HEK293 (cell line): ENCODE data around the gene VCAM1.

Source experiments
- ZNF146 ChIP-seq: fragments of 450-650 bp; formaldehyde crosslinking; IDR thresholded peaks from 2 replicates; pipeline ENCODE4 v1.5.1; 2016; ENCODE audit warnings: missing biosample characterization, missing genetic modification characterization
- ZNF19 ChIP-seq: fragments of 450-650 bp; formaldehyde crosslinking; IDR thresholded peaks from 2 replicates; pipeline ENCODE4; 2016; ENCODE audit warnings: missing biosample characterization, missing genetic modification characterization, low read depth
- ZNF23 ChIP-seq: fragments of 450-650 bp; formaldehyde crosslinking; IDR thresholded peaks from 2 replicates; pipeline ENCODE4 v1.5.1; 2016; ENCODE audit warnings: missing biosample characterization, missing genetic modification characterization, borderline replicate concordance
- ZNF239 ChIP-seq: fragments of 450-650 bp; formaldehyde crosslinking; IDR thresholded peaks from 2 replicates; pipeline ENCODE4 v1.5.1; 2016; ENCODE audit warnings: missing biosample characterization, missing genetic modification characterization
- ZNF747 ChIP-seq: fragments of 450-650 bp; formaldehyde crosslinking; IDR thresholded peaks from 2 replicates; pipeline ENCODE4 v1.5.1; 2016; ENCODE audit warnings: missing biosample characterization, missing genetic modification characterization
- ZNF76 ChIP-seq: fragments of 450-650 bp; formaldehyde crosslinking; IDR thresholded peaks from 2 replicates; pipeline ENCODE4; 2016; ENCODE audit warnings: low read depth, missing biosample characterization, missing genetic modification characterization, borderline replicate concordance
- TF ChIP-seq, protein P1 (sequence below): fragments of 450-650 bp; formaldehyde crosslinking; IDR thresholded peaks from 2 replicates; pipeline ENCODE4 v1.5.1; 2016; ENCODE audit warnings: missing biosample characterization, missing genetic modification characterization
- TF ChIP-seq, protein P2 (sequence below): fragments of 450-650 bp; formaldehyde crosslinking; IDR thresholded peaks from 2 replicates; pipeline ENCODE4 v1.5.1; 2016; ENCODE audit warnings: missing biosample characterization, missing genetic modification characterization
- TF ChIP-seq, protein P3 (sequence below): fragments of 450-650 bp; formaldehyde crosslinking; IDR thresholded peaks from 2 replicates; pipeline ENCODE4 v1.5.1; 2016; ENCODE audit warnings: missing biosample characterization, missing genetic modification characterization
- TF ChIP-seq, protein P4 (sequence below): fragments of 450-650 bp; formaldehyde crosslinking; optimal IDR thresholded peaks from 2 replicates; pipeline ENCODE3; 2016; ENCODE audit warnings: missing biosample characterization, mild to moderate bottlenecking, missing genetic modification characterization

DNA sequence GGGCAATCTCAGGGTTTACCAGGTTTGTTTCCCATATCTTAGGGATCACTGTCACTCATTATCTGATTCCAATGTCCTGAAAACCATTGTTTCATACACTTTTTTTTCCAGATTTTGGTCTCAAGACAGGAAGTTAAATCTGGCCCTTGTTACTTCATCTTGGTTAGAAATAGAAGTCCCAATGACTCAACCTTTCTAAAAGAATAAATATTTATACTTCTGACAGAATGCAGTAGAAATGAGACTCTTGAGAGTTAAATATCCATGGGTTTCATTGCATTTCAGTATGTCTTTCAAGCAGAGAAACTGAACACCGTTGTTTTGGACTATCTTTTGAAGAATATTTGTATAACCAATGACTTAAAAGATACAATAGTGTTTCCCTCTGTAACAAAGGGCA, 19.8 kb upstream of the VCAM1 start:
- TF ChIP-seq, protein P1, sequence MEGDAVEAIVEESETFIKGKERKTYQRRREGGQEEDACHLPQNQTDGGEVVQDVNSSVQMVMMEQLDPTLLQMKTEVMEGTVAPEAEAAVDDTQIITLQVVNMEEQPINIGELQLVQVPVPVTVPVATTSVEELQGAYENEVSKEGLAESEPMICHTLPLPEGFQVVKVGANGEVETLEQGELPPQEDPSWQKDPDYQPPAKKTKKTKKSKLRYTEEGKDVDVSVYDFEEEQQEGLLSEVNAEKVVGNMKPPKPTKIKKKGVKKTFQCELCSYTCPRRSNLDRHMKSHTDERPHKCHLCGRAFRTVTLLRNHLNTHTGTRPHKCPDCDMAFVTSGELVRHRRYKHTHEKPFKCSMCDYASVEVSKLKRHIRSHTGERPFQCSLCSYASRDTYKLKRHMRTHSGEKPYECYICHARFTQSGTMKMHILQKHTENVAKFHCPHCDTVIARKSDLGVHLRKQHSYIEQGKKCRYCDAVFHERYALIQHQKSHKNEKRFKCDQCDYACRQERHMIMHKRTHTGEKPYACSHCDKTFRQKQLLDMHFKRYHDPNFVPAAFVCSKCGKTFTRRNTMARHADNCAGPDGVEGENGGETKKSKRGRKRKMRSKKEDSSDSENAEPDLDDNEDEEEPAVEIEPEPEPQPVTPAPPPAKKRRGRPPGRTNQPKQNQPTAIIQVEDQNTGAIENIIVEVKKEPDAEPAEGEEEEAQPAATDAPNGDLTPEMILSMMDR (tag by site-specific recombination), result no peak
- TF ChIP-seq ZNF747 (tag by site-specific recombination), result no peak
- TF ChIP-seq, protein P2, sequence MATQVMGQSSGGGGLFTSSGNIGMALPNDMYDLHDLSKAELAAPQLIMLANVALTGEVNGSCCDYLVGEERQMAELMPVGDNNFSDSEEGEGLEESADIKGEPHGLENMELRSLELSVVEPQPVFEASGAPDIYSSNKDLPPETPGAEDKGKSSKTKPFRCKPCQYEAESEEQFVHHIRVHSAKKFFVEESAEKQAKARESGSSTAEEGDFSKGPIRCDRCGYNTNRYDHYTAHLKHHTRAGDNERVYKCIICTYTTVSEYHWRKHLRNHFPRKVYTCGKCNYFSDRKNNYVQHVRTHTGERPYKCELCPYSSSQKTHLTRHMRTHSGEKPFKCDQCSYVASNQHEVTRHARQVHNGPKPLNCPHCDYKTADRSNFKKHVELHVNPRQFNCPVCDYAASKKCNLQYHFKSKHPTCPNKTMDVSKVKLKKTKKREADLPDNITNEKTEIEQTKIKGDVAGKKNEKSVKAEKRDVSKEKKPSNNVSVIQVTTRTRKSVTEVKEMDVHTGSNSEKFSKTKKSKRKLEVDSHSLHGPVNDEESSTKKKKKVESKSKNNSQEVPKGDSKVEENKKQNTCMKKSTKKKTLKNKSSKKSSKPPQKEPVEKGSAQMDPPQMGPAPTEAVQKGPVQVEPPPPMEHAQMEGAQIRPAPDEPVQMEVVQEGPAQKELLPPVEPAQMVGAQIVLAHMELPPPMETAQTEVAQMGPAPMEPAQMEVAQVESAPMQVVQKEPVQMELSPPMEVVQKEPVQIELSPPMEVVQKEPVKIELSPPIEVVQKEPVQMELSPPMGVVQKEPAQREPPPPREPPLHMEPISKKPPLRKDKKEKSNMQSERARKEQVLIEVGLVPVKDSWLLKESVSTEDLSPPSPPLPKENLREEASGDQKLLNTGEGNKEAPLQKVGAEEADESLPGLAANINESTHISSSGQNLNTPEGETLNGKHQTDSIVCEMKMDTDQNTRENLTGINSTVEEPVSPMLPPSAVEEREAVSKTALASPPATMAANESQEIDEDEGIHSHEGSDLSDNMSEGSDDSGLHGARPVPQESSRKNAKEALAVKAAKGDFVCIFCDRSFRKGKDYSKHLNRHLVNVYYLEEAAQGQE (tag by site-specific recombination), result no peak
- TF ChIP-seq ZNF19 (tag by site-specific recombination), result no peak
- TF ChIP-seq, protein P3, sequence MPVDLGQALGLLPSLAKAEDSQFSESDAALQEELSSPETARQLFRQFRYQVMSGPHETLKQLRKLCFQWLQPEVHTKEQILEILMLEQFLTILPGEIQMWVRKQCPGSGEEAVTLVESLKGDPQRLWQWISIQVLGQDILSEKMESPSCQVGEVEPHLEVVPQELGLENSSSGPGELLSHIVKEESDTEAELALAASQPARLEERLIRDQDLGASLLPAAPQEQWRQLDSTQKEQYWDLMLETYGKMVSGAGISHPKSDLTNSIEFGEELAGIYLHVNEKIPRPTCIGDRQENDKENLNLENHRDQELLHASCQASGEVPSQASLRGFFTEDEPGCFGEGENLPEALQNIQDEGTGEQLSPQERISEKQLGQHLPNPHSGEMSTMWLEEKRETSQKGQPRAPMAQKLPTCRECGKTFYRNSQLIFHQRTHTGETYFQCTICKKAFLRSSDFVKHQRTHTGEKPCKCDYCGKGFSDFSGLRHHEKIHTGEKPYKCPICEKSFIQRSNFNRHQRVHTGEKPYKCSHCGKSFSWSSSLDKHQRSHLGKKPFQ, result no peak
- no peak for TF ChIP-seq ZNF239 (tag by site-specific recombination)
- TF ChIP-seq ZNF146, result no peak
- TF ChIP-seq, protein P4, sequence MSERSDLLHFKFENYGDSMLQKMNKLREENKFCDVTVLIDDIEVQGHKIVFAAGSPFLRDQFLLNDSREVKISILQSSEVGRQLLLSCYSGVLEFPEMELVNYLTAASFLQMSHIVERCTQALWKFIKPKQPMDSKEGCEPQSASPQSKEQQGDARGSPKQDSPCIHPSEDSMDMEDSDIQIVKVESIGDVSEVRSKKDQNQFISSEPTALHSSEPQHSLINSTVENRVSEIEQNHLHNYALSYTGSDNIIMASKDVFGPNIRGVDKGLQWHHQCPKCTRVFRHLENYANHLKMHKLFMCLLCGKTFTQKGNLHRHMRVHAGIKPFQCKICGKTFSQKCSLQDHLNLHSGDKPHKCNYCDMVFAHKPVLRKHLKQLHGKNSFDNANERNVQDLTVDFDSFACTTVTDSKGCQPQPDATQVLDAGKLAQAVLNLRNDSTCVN (tag by site-specific recombination), result no peak
- no peak for TF ChIP-seq ZNF23 (tag by site-specific recombination)
- no peak for TF ChIP-seq ZNF76
